OCI-LY7 (cell line): ENCODE results near the gene NXPH2.

Source experiments
- CTCF ChIP-seq: fragments of 200-600 bp; sonication (generic); conservative IDR thresholded peaks from 2 replicates; pipeline ENCODE4 v1.5.1; 2014; ENCODE audit warnings: mild to moderate bottlenecking, antibody characterized with exemption, low read length, moderate library complexity, mixed read lengths
- EZH2phosphoT487 ChIP-seq: fragments of 200-600 bp; sonication (generic); IDR thresholded peaks from 2 replicates; pipeline ENCODE4 v1.6.1; 2018; ENCODE audit warnings: low read depth, borderline replicate concordance, mild to moderate bottlenecking, mixed run types, antibody characterized with exemption, low read length, moderate library complexity, mixed read lengths

- no peak for TF ChIP-seq CTCF
- TF ChIP-seq EZH2phosphoT487 = no peak
These were observed 103.6 kb downstream of the NXPH2 start for GRCh38 chr2:138676619-138677021.
